SHP77 treated with DMSO at 0.1 percent for 48 hours (cell line): ENCODE data around the gene FSD1.

ENCODE experiments used
- DNase-seq: peaks from one replicate; lab custom pipeline; 2025; lab: John Stamatoyannopoulos, UW

Gene FSD1

GRCh38 chr19:4365791-4366665, 61.6 kb downstream of the FSD1 start:
- no peak for DNase-seq

GRCh38 chr19:4366666-4367335, 62.4 kb downstream of the FSD1 start:
- no peak for DNase-seq

- no peak for DNase-seq
Measured at GRCh38 chr19:4367336-4367723, 62.9 kb downstream of the FSD1 start.

GRCh38 chr19:4367781-4368127, 63.4 kb downstream of the FSD1 start:
- DNase-seq, result no peak

- no peak for DNase-seq
Measured at GRCh38 chr19:4368128-4368820, 63.9 kb downstream of the FSD1 start.

- no peak for DNase-seq
Measured at GRCh38 chr19:4369109-4369887, 64.9 kb downstream of the FSD1 start.

- no peak for DNase-seq
Measured at GRCh38 chr19:4369888-4370260, 65.5 kb downstream of the FSD1 start.

GRCh38 chr19:4370418-4371041, 66.1 kb downstream of the FSD1 start:
- DNase-seq, result no peak

- no peak for DNase-seq
Measured at GRCh38 chr19:4371247-4372164, 67.1 kb downstream of the FSD1 start.

GRCh38 chr19:4372165-4373012, 68.0 kb downstream of the FSD1 start:
- DNase-seq, result no peak

GRCh38 chr19:4373013-4373367, 68.6 kb downstream of the FSD1 start:
- no peak for DNase-seq
